ENCODE data around the gene CCDC181.
"Not testable (repeated sequence)": the region's sequence is repeated elsewhere in the genome, so short reads cannot be mapped to it uniquely, and the experiment has no call there.

Gene CCDC181

DNA sequence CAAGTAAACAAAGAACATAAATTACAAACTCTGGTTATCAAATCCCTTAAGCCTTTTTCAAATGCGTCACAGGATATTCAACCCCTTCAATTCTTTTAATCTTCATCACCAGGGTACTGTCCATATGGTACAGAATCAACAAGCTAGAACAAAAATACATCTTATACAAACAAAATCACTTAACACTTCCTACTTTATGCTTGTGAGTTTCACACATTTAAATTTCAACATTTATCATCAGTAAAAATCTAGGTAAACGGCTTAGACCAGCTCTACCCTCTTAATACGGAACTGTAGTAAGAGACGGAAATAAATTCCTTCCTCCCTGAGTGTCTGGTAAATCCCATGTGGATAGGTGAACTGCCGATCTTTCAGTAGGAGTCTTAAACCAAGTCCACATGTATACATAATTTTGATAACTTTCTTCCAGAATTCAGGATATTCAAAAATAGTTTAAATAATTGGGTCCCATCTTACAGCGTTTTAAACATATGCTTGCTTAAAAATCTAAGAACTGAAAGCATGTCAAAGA lies 1.0 kb downstream of the CCDC181 start:
- Mint-ChIP-seq H3K27me3 (ENCODE audit: low read depth, poor library complexity) (peaks cover 13% of the 10 kb centered on the region), H3K4me1 (peaks cover 18% of the 10 kb centered on the region), H3K27ac (no peak overlapping the region), H3K9me3 (peaks cover 26% of the 10 kb centered on the region), H3K36me3 (ENCODE audit: low read depth) (peaks cover 11% of the 10 kb centered on the region), H3K4me3 (peak overlapping the region; percentile 96)
- no peak for TF ChIP-seq CTCF (IDR thresholded peaks at IDR 0.05)
- DNase-seq = no peak

DNA sequence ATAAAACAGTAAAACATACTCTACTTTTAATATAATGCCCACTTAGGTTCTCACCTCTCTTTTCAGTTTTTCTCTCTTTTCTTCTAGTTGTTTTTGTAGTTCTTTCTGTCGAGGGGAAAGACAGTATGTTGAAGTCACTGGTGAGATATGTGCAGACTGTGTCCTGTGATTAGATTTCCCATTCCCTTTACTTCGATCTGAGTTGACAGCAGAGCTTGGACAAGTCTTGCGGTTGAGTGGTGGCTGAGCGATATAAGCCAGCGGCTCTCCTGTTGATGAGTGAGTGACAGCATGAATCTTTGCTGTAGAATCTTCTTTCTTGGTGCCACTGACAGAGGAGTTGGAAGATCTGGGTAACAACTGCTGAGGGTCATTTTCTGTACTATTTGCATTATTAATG lies 6.0 kb downstream of the CCDC181 start:
- no peak for DNase-seq
- H3K4me3 Mint-ChIP-seq = no peak overlapping the region
- H3K36me3 Mint-ChIP-seq (ENCODE audit: low read depth) = peaks cover 17% of the 10 kb centered on the region
- no peak for TF ChIP-seq CTCF (IDR thresholded peaks at IDR 0.05)
- H3K9me3 Mint-ChIP-seq = no peaks in the 10 kb centered on the region
- peaks cover 3% of the 10 kb centered on the region for H3K27me3 Mint-ChIP-seq (ENCODE audit: low read depth, poor library complexity)
- no peak overlapping the region for H3K27ac Mint-ChIP-seq
- peaks cover 4% of the 10 kb centered on the region for H3K4me1 Mint-ChIP-seq

GRCh38 chr1:169414952-169415351 lies 12.3 kb downstream of the CCDC181 start:
- no peak for TF ChIP-seq CTCF (IDR thresholded peaks at IDR 0.05)
- H3K9me3 Mint-ChIP-seq = peaks cover 34% of the 10 kb centered on the region
- DNase-seq = no peak
- no peak overlapping the region for H3K27ac Mint-ChIP-seq
- H3K4me1 Mint-ChIP-seq = no peaks in the 10 kb centered on the region
- H3K27me3 Mint-ChIP-seq (ENCODE audit: low read depth, poor library complexity) = peaks cover 4% of the 10 kb centered on the region
- peaks cover 10% of the 10 kb centered on the region for H3K36me3 Mint-ChIP-seq (ENCODE audit: low read depth)
- no peak overlapping the region for H3K4me3 Mint-ChIP-seq

GRCh38 chr1:169408340-169408739 lies 18.9 kb downstream of the CCDC181 start:
- H3K27me3 Mint-ChIP-seq (ENCODE audit: low read depth, poor library complexity); DNase-seq; H3K27ac Mint-ChIP-seq; H3K4me1 Mint-ChIP-seq; H3K4me3 Mint-ChIP-seq: not testable (repeated sequence)
- Mint-ChIP-seq H3K9me3 (peaks cover 88% of the 10 kb centered on the region), H3K36me3 (ENCODE audit: low read depth) (peaks cover 41% of the 10 kb centered on the region)

GRCh38 chr1:169402578-169402977 lies 24.7 kb downstream of the CCDC181 start:
- not testable (repeated sequence) for H3K27me3 Mint-ChIP-seq (ENCODE audit: low read depth, poor library complexity); DNase-seq; H3K27ac Mint-ChIP-seq; H3K4me3 Mint-ChIP-seq; H3K4me1 Mint-ChIP-seq
- Mint-ChIP-seq H3K9me3 (peaks cover 76% of the 10 kb centered on the region), H3K36me3 (ENCODE audit: low read depth) (peaks cover 74% of the 10 kb centered on the region)

- H3K36me3 Mint-ChIP-seq (ENCODE audit: low read depth) = peaks cover 74% of the 10 kb centered on the region
- no peak for DNase-seq
- no peak overlapping the region for H3K27ac Mint-ChIP-seq
- H3K27me3 Mint-ChIP-seq (ENCODE audit: low read depth, poor library complexity) = no peaks in the 10 kb centered on the region
- peaks cover 14% of the 10 kb centered on the region for H3K9me3 Mint-ChIP-seq
- H3K4me1 Mint-ChIP-seq = no peaks in the 10 kb centered on the region
- TF ChIP-seq CTCF (IDR thresholded peaks at IDR 0.05) = no peak
- no peak overlapping the region for H3K4me3 Mint-ChIP-seq
Observed at GRCh38 chr1:169395955-169396354, 31.3 kb downstream of the CCDC181 start.

- H3K36me3 Mint-ChIP-seq (ENCODE audit: low read depth) = peaks cover 70% of the 10 kb centered on the region
- no peak for DNase-seq
- H3K4me1 Mint-ChIP-seq = no peaks in the 10 kb centered on the region
- no peaks in the 10 kb centered on the region for H3K9me3 Mint-ChIP-seq
- TF ChIP-seq CTCF (IDR thresholded peaks at IDR 0.05) = no peak
- H3K27ac Mint-ChIP-seq = no peak overlapping the region
- no peak overlapping the region for H3K4me3 Mint-ChIP-seq
- no peaks in the 10 kb centered on the region for H3K27me3 Mint-ChIP-seq (ENCODE audit: low read depth, poor library complexity)
Observed at GRCh38 chr1:169392406-169392805, 34.9 kb downstream of the CCDC181 start.

All from nephron progenitor cell (in vitro differentiated cells).